Lung (tissue), 12 donors: Measurements from ENCODE around the gene ZNF735. TPM values are rescaled to one million over a fixed set of nuclear protein-coding genes. Genes with fewer than 3 reads are reported as not detected.
"Not testable (repeated sequence)": the region's sequence is repeated elsewhere in the genome, so short reads cannot be mapped to it uniquely, and the experiment has no call there.

Experiments used
- ATAC-seq: fragments of 200-7000 bp; cut with Tn5 transposase; one replicate; pipeline ENCODE4 v1.9.1; 2020; ENCODE audit warnings: moderate number of reproducible peaks; ENCODE audit not compliant: insufficient read depth, low FRiP score
- DNase-seq, 3 donors: peaks; one replicate each; pipeline ENCODE4 v3.0.0-alpha.2; 2013 to 2017
- H3K27ac ChIP-seq, 2 donors: one replicate each; pipeline ENCODE4 v1.5.1; 2013; ENCODE audit warnings: mild to moderate bottlenecking in 2 of 2, moderate library complexity in 2 of 2, control low read depth in 1 of 2, inconsistent platforms in 1 of 2, low read depth in 1 of 2, low read length in 1 of 2
- H3K27me3 ChIP-seq, 3 donors: one replicate each; pipeline ENCODE4 v1.5.1; 2013; ENCODE audit warnings: low read length in 2 of 3; ENCODE audit not compliant: control insufficient read depth in 3 of 3, insufficient read depth in 3 of 3
- H3K36me3 ChIP-seq, 4 donors: one replicate each; pipeline ENCODE4 v1.5.1; 2013; ENCODE audit warnings: low read length in 4 of 4, mild to moderate bottlenecking in 1 of 4, moderate library complexity in 1 of 4; ENCODE audit not compliant: control insufficient read depth in 4 of 4, insufficient read depth in 4 of 4
- H3K4me1 ChIP-seq, 5 donors: one replicate each; pipeline ENCODE4 v1.5.1; 2013; ENCODE audit warnings: low read length in 5 of 5, mild to moderate bottlenecking in 2 of 5, moderate library complexity in 1 of 5; ENCODE audit not compliant: control insufficient read depth in 5 of 5, insufficient read depth in 5 of 5
- H3K4me3 ChIP-seq: one replicate; pipeline ENCODE4 v1.5.1; 2013; ENCODE audit warnings: mild to moderate bottlenecking, control low read depth, moderate library complexity
- H3K9ac ChIP-seq, 2 donors: one replicate each; pipeline ENCODE4 v1.5.1; 2013; ENCODE audit warnings: low read length in 2 of 2, control low read depth in 1 of 2; ENCODE audit not compliant: insufficient read depth in 1 of 2
- H3K9me3 ChIP-seq, 4 donors: one replicate each; pipeline ENCODE4 v1.5.1; 2013; ENCODE audit warnings: low read length in 3 of 4, mild to moderate bottlenecking in 1 of 4, moderate library complexity in 1 of 4; ENCODE audit not compliant: control insufficient read depth in 4 of 4, insufficient read depth in 3 of 4
- CTCF ChIP-seq: IDR thresholded peaks from 2 replicates; pipeline ENCODE4 v1.5.1; 2012; ENCODE audit warnings: mild to moderate bottlenecking; ENCODE audit errors: control extremely low read depth, extremely low read depth
- WGBS, 2 donors: extraction: QIAGEN DNeasy Blood & Tissue Kit; methylation state at CpG; one replicate each; pipeline ENCODE4 v1.1.7; 2013; 5-methylcytosine and 5-hydroxymethylcytosine counted together
- polyA plus RNA-seq, 2 donors: library from polyadenylated mRNA; stranded (reverse); fragments of 200-250 nt; gene quantifications; one replicate each; pipeline ENCODE4 v1.2.1, GENCODE V29; 2013
- total RNA-seq, 2 donors: library from RNA; depleted of rRNA in 1 of 2; stranded (reverse); fragments of >200 nt in 1 of 2; gene quantifications; one replicate each; pipeline ENCODE4 v1.2.1, GENCODE V29; 2014 to 2021
- donor health status: control.
- donor health status: control.
- donor health status: Bipolar disorder and iron deficiency.
- donor health status: healthy.
- donor health status: DM: yes; HTN: yes; CAD: no.

ZNF735 gene
- total and polyA plus RNA-seq, 4 donors: not detected

- Histone ChIP-seq H3K27me3 (no peaks in the 10 kb centered on the region), H3K4me3 (no peak overlapping the region), H3K9me3 (peaks cover 0 to 28% (median 17%) of the 10 kb centered on the region in 4 donors), H3K9ac (no peak overlapping the region), H3K27ac (no peak overlapping the region), H3K36me3 (no peaks in the 10 kb centered on the region), H3K4me1 (no peaks in the 10 kb centered on the region)
- TF ChIP-seq CTCF: no peak
- DNase-seq (no peak), ATAC-seq (no peak)
- WGBS, 2 donors: 40 to 48% methylated on average over 2 of the region's 2 CpGs
Observed at GRCh38 chr7:64223366-64223765, 16.4 kb downstream of the ZNF735 start.

- H3K9me3 ChIP-seq: peaks cover 0 to 35% (median 12%) of the 10 kb centered on the region in 4 donors
- WGBS, 2 donors: 92 to 96% methylated on average over 1 of the region's 1 CpG
- not testable (repeated sequence) for H3K4me1 ChIP-seq, H3K4me3 ChIP-seq, ATAC-seq, DNase-seq, H3K36me3 ChIP-seq, H3K27me3 ChIP-seq, H3K9ac ChIP-seq, H3K27ac ChIP-seq
Observed at GRCh38 chr7:64228174-64228573, 21.2 kb downstream of the ZNF735 start, which contains the start of gene ZNF679. Gene ZNF679 (plus strand): TSS chr7:64228474. CDS start chr7:64249118, 20,644 bp downstream.

GRCh38 chr7:64266341-64266919 is 59.4 kb downstream of the ZNF735 start:
- DNase-seq (no peak), ATAC-seq (no peak)
- WGBS, 2 donors: 77 to 86% methylated on average over 1 of the region's 1 CpG
- H3K4me1 ChIP-seq: no peaks in the 10 kb centered on the region
- H3K36me3 ChIP-seq: no peaks in the 10 kb centered on the region
- no peak overlapping the region for H3K9ac ChIP-seq
- TF ChIP-seq CTCF: no peak
- H3K27me3 ChIP-seq: no peaks in the 10 kb centered on the region
- H3K9me3 ChIP-seq: peaks cover 0 to 25% (median 8%) of the 10 kb centered on the region in 4 donors
- no peak overlapping the region for H3K27ac ChIP-seq
- no peak overlapping the region for H3K4me3 ChIP-seq

Other genes with a start within 250 kb of the ZNF735 start
- not detected for gene ZNF722, start 208.4 kb upstream of the ZNF735 start, total RNA-seq
- not detected for gene ZNF722, start 208.4 kb upstream of the ZNF735 start, polyA plus RNA-seq
- 1 to 10 TPM in 1 of 2 donors, under 1 TPM in 1; 0.34 to 4.4 TPM for gene ZNF727, start 161.8 kb upstream of the ZNF735 start, total RNA-seq
- under 1 TPM; 0.08 to 0.12 TPM for gene ZNF727, start 161.8 kb upstream of the ZNF735 start, polyA plus RNA-seq
- not detected for gene ZNF679, start 21.3 kb downstream of the ZNF735 start, total RNA-seq
- gene ZNF679, start 21.3 kb downstream of the ZNF735 start, polyA plus RNA-seq: not detected
- gene ZNF736, start 106.8 kb downstream of the ZNF735 start, total RNA-seq: 10 to 100 TPM; 16.2 to 31.6 TPM
- 1 to 10 TPM; 2.7 to 4.7 TPM for gene ZNF736, start 106.8 kb downstream of the ZNF735 start, polyA plus RNA-seq